Calu3 (cell line): Measurements from ENCODE around the gene SUPT20H. TPM values are rescaled to one million over a fixed set of nuclear protein-coding genes. Genes with fewer than 3 reads are reported as not detected.
A peak's percentile ranks its signal among the peaks of the same experiment; 100 is the strongest.

Experiments
- BruUV-seq: library from RNA; stranded (reverse); fragments of 400-500 nt; replicated peaks from 2 replicates; lab custom pipeline; 2021; lab: Mats Ljungman, UMichigan
- CTCF ChIA-PET: fragments of 300-600 bp; sonication (Branson Sonifier 250); formaldehyde crosslinking; loops from one replicate; lab custom pipeline; 2022; ENCODE audit warnings: antibody characterized with exemption; lab: Charles Lee
- DNase-seq: peaks from one replicate; pipeline ENCODE4 v3.0.0; 2022
- H3K27ac Mint-ChIP-seq: one replicate; pipeline ENCODE4 v1.8.0; 2022; ENCODE audit warnings: mixed read lengths; ENCODE audit not compliant: unreplicated experiment
- H3K27me3 Mint-ChIP-seq: one replicate; pipeline ENCODE4 v1.8.0; 2022; ENCODE audit warnings: mixed read lengths; ENCODE audit not compliant: unreplicated experiment
- H3K36me3 Mint-ChIP-seq: one replicate; pipeline ENCODE4 v1.8.0; 2022; ENCODE audit warnings: mild to moderate bottlenecking, moderate library complexity, mixed read lengths; ENCODE audit not compliant: insufficient read depth, unreplicated experiment
- H3K4me1 Mint-ChIP-seq: one replicate; pipeline ENCODE4 v1.8.0; 2022; ENCODE audit warnings: mild to moderate bottlenecking, low read depth, mixed read lengths; ENCODE audit not compliant: unreplicated experiment
- H3K4me3 Mint-ChIP-seq: one replicate; pipeline ENCODE4 v1.8.0; 2022; ENCODE audit warnings: mild to moderate bottlenecking, low read depth, moderate library complexity, mixed read lengths; ENCODE audit not compliant: unreplicated experiment
- H3K9me3 Mint-ChIP-seq: one replicate; pipeline ENCODE4 v1.8.0; 2022; ENCODE audit warnings: low read depth, mixed read lengths; ENCODE audit not compliant: unreplicated experiment
- CTCF ChIP-seq: fragments of 200-600 bp; IDR thresholded peaks from one replicate; pipeline ENCODE4 v1.8.0; 2022; ENCODE audit warnings: antibody characterized with exemption; ENCODE audit not compliant: unreplicated experiment
- intact Hi-C: fragments of 100-400 bp; cut with micrococcal nuclease; formaldehyde crosslinking; loops from one replicate; pipeline ENCODE4 v1.10.0; 2022; ENCODE audit not compliant: unreplicated experiment
- total RNA-seq: library from RNA; stranded (reverse); gene quantifications from 2 replicates; pipeline ENCODE4 v1.2.3, GENCODE V29; 2022

The SUPT20H gene
- total RNA-seq, 1 experiment from 2014 or later, result 55.3 TPM

DNA sequence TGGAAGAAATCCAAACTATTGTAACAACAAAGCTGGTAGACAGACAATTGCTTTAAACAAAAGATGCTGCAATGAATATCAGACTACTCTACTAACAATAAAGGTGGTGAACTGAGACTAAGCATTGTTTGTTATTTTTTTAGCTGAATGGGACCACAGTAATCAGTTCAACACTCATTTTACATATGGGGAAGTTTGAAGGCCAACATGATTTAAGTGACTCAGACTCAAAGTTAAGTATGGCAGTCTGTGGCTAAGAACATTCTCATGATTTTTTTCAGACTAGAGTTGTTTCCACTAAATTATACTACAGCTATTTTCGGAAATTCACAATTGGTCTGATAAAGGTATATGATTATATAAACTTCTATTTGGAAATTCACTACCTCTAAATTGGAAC is 48.5 kb downstream of the SUPT20H start:
- Mint-ChIP-seq H3K4me1 (no peaks in the 10 kb centered on the region), H3K27ac (no peak overlapping the region), H3K9me3 (no peaks in the 10 kb centered on the region), H3K27me3 (no peaks in the 10 kb centered on the region), H3K4me3 (no peak overlapping the region), H3K36me3 (peaks cover 37% of the 10 kb centered on the region)
- intact Hi-C loops, result no loop called here
- BruUV-seq, result no TSS peak
- CTCF ChIA-PET, result no interaction called here
- no peak for TF ChIP-seq CTCF
- DNase-seq, result no peak

GRCh38 chr13:37010424-37010823 is 49.1 kb downstream of the SUPT20H start:
- TF ChIP-seq CTCF, result no peak
- no peaks in the 10 kb centered on the region for H3K4me1 Mint-ChIP-seq
- peaks cover 37% of the 10 kb centered on the region for H3K36me3 Mint-ChIP-seq
- H3K27ac Mint-ChIP-seq, result no peak overlapping the region
- BruUV-seq, result no TSS peak
- H3K4me3 Mint-ChIP-seq, result no peak overlapping the region
- intact Hi-C loops, result no loop called here
- H3K27me3 Mint-ChIP-seq, result no peaks in the 10 kb centered on the region
- no peaks in the 10 kb centered on the region for H3K9me3 Mint-ChIP-seq
- no peak for DNase-seq
- CTCF ChIA-PET, result no interaction called here

- no TSS peak for BruUV-seq
- no peak overlapping the region for H3K4me3 Mint-ChIP-seq
- H3K9me3 Mint-ChIP-seq, result no peaks in the 10 kb centered on the region
- peaks cover 37% of the 10 kb centered on the region for H3K36me3 Mint-ChIP-seq
- no peak overlapping the region for H3K27ac Mint-ChIP-seq
- intact Hi-C loops, result no loop called here
- no peaks in the 10 kb centered on the region for H3K4me1 Mint-ChIP-seq
- TF ChIP-seq CTCF, result no peak
- CTCF ChIA-PET, result no interaction called here
- DNase-seq, result no peak
- no peaks in the 10 kb centered on the region for H3K27me3 Mint-ChIP-seq
Measured at GRCh38 chr13:37009692-37010091, 49.8 kb downstream of the SUPT20H start.

DNA sequence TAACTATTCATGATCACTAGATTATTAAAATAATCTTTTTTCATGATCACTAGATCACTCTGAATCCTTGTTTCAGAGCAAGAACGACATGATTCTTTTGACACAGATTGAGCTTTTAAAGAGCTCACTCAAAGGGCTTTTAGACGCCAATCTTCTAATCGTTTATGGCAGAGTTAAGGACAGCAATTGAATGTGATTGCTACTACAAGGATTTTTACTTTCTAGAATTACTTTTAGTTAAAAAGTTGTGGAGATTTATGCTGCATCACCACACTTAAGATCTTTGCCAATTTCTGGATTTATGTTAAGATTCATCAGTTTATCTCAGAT is 57.6 kb downstream of the SUPT20H start:
- Mint-ChIP-seq H3K36me3 (peaks cover 61% of the 10 kb centered on the region), H3K27me3 (no peaks in the 10 kb centered on the region), H3K27ac (peak overlapping the region; percentile 99), H3K9me3 (no peaks in the 10 kb centered on the region), H3K4me1 (peaks cover 9% of the 10 kb centered on the region), H3K4me3 (peak overlapping the region; percentile 96)
- no TSS peak for BruUV-seq
- DNase-seq, result no peak
- TF ChIP-seq CTCF, result no peak
- CTCF ChIA-PET, result no interaction called here
- intact Hi-C loops, result no loop called here
